ENCODE results near the gene SEC14L3.
"Not testable (repeated sequence)": the region's sequence is repeated elsewhere in the genome, so short reads cannot be mapped to it uniquely, and the experiment has no call there.

The SEC14L3 gene

GRCh38 chr22:30485362-30485988, 13.7 kb upstream of the SEC14L3 start:
- DNase-seq: peak; percentile 72

GRCh38 chr22:30483169-30483568, 11.4 kb upstream of the SEC14L3 start:
- no peak for DNase-seq

- DNase-seq: no peak
Observed at GRCh38 chr22:30481711-30482110, 9.9 kb upstream of the SEC14L3 start.

GRCh38 chr22:30479981-30480380, 8.2 kb upstream of the SEC14L3 start:
- no peak for DNase-seq

- DNase-seq: no peak
Observed at GRCh38 chr22:30474683-30475424, 3.0 kb upstream of the SEC14L3 start.

GRCh38 chr22:30474121-30474520, 2.3 kb upstream of the SEC14L3 start:
- DNase-seq: no peak

GRCh38 chr22:30472994-30473720, 1.3 kb upstream of the SEC14L3 start:
- no peak for DNase-seq

GRCh38 chr22:30470655-30471054, 1.2 kb downstream of the SEC14L3 start:
- no peak for DNase-seq

- DNase-seq: no peak
Observed at GRCh38 chr22:30469165-30469564, 2.7 kb downstream of the SEC14L3 start.

- DNase-seq: not testable (repeated sequence)
Observed at GRCh38 chr22:30460555-30460954, 11.3 kb downstream of the SEC14L3 start.

- no peak for DNase-seq
Observed at GRCh38 chr22:30460147-30460546, 11.7 kb downstream of the SEC14L3 start.

- DNase-seq: no peak
Observed at GRCh38 chr22:30459181-30460052, 12.4 kb downstream of the SEC14L3 start.

GRCh38 chr22:30457981-30458380, 13.8 kb downstream of the SEC14L3 start:
- no peak for DNase-seq

- DNase-seq: no peak
Observed at GRCh38 chr22:30455075-30455840, 16.6 kb downstream of the SEC14L3 start.

GRCh38 chr22:30453731-30454510, 17.9 kb downstream of the SEC14L3 start:
- no peak for DNase-seq

GRCh38 chr22:30452861-30453260, 19.0 kb downstream of the SEC14L3 start:
- no peak for DNase-seq

- not testable (repeated sequence) for DNase-seq
Observed at GRCh38 chr22:30451488-30451887, 20.3 kb downstream of the SEC14L3 start.

- DNase-seq: no peak
Observed at GRCh38 chr22:30447656-30448055, 24.2 kb downstream of the SEC14L3 start.

- no peak for DNase-seq
Observed at GRCh38 chr22:30445438-30446145, 26.2 kb downstream of the SEC14L3 start.

GRCh38 chr22:30444632-30445437, 27.0 kb downstream of the SEC14L3 start:
- DNase-seq: peak; percentile 48

Data from activated naive CD4-positive, alpha-beta T cell treated with anti-CD3 and anti-CD28 coated beads, Interleukin-2, amount 50 U/mL, for 16 hours (primary cell).